Rectal smooth muscle tissue (tissue), 1 donor: ENCODE measurements around the gene KCNK5.

Experiments
- H3K27ac ChIP-seq: one replicate; pipeline ENCODE4 v1.7.0; 2013; ENCODE audit warnings: low read depth, low read length, inconsistent platforms
- H3K27me3 ChIP-seq: one replicate; pipeline ENCODE4 v1.7.0; 2013; ENCODE audit warnings: low read length; ENCODE audit not compliant: control insufficient read depth, insufficient read depth
- H3K36me3 ChIP-seq: one replicate; pipeline ENCODE4 v1.7.0; 2013; ENCODE audit warnings: low read length; ENCODE audit not compliant: control insufficient read depth, insufficient read depth
- H3K4me1 ChIP-seq: one replicate; pipeline ENCODE4 v1.7.0; 2013; ENCODE audit warnings: low read length; ENCODE audit not compliant: control insufficient read depth, insufficient read depth
- H3K4me3 ChIP-seq: one replicate; pipeline ENCODE4 v1.7.0; 2013; ENCODE audit warnings: low read length
- H3K9ac ChIP-seq: one replicate; pipeline ENCODE4 v1.7.0; 2013; ENCODE audit warnings: low read length

Gene KCNK5

DNA sequence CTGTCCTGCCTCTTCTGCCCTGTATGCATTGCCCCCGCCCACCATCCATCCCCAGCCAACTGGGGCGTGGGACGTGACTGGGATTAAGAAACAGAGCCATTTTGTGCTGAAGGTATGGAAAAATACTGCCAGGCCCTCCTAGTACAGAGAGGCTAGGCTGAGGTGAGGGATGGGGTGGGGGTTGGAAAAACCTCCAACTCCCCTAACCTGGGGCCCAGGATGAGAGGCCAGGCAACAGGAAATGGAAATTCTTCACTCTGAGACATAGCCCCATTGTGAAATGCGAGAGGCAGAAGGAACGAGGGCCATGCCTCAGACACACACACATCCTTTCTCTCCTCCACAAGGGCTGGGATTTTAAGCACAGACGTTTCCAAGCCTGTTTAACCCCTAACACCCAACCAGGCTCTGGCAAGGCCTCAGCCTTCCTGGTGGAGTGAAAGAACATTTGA, 19.9 kb downstream of the KCNK5 start:
- H3K27ac ChIP-seq, result no peak overlapping the region
- no peak overlapping the region for H3K4me3 ChIP-seq
- H3K9ac ChIP-seq, result no peak overlapping the region
- no peaks in the 10 kb centered on the region for H3K4me1 ChIP-seq
- H3K36me3 ChIP-seq, result peaks cover 2% of the 10 kb centered on the region
- H3K27me3 ChIP-seq, result no peaks in the 10 kb centered on the region

DNA sequence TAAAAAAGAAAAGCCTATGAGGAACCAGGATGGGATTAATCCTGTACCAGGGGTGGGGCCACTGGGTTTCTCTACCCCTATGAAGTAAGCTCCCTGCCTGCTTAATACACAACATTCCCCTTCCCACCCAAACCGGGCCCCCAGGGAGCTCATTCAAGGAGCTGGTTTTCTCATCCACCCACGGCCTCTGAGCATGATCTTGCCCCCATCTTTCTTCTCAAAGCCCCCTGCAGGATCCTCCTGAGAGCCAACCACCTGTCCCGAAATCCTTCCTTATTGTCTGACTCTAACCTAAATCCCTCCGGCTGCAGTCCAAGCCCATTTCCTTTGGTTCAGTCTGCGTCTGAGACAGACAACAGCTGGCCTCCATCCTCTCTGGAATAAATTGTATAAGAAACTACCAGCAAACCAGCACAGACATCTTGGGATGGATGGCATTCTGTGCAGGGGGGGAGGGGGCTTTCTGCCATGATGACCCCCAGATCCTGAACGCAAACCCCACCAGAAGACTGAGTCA, 21.0 kb downstream of the KCNK5 start:
- Histone ChIP-seq H3K27ac (no peak overlapping the region), H3K4me3 (no peak overlapping the region)

DNA sequence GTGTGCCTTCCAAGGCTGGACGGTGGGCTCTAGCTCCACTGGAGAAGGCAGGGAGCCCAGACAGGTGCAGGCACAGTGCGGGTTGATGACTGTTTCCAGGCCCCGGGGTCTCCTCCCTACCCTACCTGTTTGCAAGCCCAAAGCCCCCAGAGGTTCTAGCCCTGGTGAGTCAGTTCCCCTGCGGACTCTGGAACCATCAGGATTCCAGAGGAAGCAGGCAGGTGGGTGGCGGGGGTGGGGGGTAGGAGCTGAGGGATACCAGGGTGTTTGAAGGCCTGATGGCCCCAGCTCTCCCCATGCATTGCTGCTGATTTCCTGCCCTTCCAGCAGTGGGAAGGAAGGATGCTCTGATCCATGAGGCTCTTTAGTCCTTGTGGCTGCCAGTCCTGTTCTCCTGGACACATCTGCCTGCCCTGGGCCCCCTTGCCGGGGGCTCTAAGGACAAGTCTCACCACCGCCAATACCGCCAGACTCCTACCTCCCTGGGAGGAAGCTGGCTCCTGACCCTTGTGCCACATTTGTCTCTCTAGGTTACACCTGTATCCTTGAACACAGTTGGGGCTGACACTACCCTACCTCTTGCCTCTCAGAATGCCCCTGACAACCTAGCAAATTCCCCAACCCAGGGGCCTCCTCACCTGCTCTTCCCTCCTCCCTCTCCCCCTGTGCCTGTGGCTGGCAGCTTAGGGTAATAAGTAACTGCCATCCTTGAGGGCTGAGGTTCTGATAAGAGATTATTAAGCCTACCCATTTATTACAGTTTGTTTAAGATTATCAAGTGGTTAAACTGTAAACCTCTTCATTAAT, 21.7 kb downstream of the KCNK5 start:
- Histone ChIP-seq H3K27ac (no peak overlapping the region), H3K27me3 (no peaks in the 10 kb centered on the region), H3K36me3 (peaks cover 2% of the 10 kb centered on the region), H3K4me3 (no peak overlapping the region), H3K4me1 (no peaks in the 10 kb centered on the region), H3K9ac (no peak overlapping the region)

More for the DNA sequence above, 21.0 kb downstream of the KCNK5 start:
- Histone ChIP-seq H3K27me3 (no peaks in the 10 kb centered on the region), H3K36me3 (peaks cover 2% of the 10 kb centered on the region), H3K4me1 (no peaks in the 10 kb centered on the region), H3K9ac (no peak overlapping the region)

DNA sequence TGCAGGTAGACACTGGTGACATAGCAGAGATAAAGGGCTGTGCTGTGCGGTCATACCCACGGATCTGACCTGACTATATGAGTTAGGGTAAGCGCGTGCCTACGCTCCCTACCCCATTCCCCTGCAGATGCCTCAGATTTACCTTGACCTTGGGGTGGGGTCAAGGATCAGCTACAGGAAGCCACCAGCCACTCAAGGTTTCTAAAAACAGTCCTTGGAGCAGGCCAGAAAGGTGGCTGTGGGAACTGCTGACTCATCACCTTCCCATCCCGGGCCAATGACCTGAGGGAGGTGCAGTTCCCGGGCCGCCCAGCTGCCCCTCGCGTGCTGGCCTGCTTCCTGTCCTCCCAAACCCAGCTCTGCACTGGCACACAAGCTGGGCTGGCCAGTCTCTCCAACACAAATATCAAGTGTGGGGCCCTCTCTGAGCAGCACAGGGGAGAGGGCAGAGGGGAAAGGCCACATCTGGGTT, 23.0 kb downstream of the KCNK5 start:
- Histone ChIP-seq H3K27me3 (no peaks in the 10 kb centered on the region), H3K36me3 (peaks cover 2% of the 10 kb centered on the region), H3K4me1 (no peaks in the 10 kb centered on the region), H3K9ac (no peak overlapping the region), H3K27ac (no peak overlapping the region), H3K4me3 (no peak overlapping the region)

DNA sequence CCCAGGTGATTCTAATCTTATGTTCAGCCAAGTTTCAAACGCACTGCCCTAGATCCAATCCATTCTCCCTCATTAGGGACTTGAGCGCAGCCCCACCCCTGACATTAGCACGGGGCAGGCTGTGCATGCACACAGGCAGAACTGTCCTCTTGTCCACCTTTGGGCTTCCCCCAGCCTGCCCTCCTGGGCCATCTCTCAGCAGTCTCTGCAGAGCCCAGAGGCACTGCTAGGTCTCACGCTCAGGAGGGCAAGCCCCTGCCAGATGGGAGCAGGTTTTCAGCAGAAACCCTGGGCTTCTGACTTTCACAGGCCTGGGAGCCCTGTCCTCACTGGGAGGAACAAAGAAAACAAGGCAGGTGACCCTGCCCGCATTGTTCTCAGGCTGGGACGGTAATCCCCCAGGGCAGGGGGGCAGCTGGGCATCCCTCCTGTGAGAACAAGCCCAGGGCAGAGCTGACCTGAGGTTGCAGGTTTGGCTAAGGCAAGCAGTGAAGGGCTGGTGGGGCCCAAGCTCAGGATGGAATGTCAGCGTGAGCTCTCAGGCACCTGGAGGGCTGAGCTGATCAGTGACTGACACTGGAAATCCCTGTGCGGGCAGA, 24.5 kb downstream of the KCNK5 start:
- Histone ChIP-seq H3K36me3 (peaks cover 2% of the 10 kb centered on the region), H3K4me1 (no peaks in the 10 kb centered on the region), H3K27me3 (no peaks in the 10 kb centered on the region), H3K4me3 (no peak overlapping the region), H3K27ac (no peak overlapping the region), H3K9ac (no peak overlapping the region)

DNA sequence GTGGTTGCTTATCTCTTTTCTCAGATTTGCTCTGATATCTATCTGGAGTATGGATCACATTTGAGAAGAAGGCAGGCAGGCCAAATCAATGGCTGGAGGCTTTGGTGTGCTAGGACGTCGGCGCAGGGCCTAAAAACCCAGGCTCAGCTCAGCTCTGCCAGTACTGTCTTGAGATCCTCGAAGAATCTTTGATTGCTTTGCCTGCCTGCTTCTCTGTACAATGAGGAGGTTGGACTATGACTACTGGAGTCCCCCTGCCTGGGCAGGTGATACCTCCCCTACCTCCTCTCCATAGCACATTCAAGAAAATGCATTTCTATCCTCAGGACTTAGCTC, 25.1 kb downstream of the KCNK5 start:
- Histone ChIP-seq H3K4me3 (no peak overlapping the region), H3K27ac (no peak overlapping the region), H3K9ac (no peak overlapping the region), H3K4me1 (no peaks in the 10 kb centered on the region), H3K27me3 (no peaks in the 10 kb centered on the region), H3K36me3 (peaks cover 2% of the 10 kb centered on the region)

DNA sequence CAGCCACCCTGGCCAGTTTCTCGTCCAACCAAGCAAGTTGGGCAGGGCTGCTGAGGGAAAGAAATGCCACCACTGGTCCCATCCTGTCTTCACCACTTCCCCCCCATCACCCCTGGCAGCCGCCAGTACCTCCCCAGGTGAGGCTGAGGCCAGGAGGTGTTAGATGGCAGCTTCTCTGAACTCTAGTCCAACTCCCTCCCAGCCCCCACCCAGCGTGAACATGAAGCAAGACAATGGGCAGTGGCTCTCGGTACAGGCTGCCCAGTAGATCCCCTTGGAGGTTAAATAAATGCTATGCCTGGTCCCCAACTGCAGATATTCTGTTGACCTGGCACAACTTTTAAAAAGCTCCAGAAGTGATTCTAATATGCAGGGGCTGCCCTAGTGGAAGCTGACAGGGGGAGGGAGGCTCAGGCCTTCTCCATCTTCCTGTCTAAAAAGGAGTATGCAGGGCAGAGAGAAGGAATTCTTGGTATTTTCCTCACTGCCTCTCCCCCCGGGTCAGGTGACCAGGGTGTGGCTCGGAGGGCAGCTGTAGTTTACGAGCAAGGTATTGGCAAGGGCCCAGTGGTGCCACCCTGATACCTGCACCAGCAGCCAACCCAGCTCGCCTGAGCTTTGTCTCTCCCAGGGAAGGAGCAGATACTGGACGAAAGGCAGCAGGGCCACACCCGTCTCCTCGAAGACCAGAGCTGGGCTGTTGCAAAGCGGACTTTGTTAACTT, 25.7 kb downstream of the KCNK5 start:
- H3K4me3 ChIP-seq, result no peak overlapping the region
- no peaks in the 10 kb centered on the region for H3K27me3 ChIP-seq
- no peak overlapping the region for H3K9ac ChIP-seq
- H3K4me1 ChIP-seq, result no peaks in the 10 kb centered on the region
- peaks cover 2% of the 10 kb centered on the region for H3K36me3 ChIP-seq
- no peak overlapping the region for H3K27ac ChIP-seq

DNA sequence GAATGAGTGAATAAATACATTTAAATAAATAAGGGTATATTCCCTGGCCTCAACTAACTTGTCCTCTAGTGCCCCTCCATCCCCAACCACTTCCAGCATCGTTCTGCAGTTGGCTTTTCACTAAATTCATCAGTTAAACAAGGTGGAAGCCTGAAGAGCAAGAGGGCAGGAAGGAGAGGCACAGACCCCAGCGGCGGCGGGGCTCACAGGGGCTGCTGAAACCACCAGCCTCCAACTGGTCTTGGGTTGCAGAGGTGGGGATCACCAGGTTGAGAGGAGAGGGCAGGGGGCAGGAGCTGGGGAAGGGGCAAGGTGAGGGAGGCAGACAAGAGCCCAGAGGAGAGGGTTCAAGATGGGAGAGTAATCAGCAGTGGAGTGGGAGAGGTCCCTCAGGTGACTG, 27.1 kb downstream of the KCNK5 start:
- H3K4me1 ChIP-seq, result no peaks in the 10 kb centered on the region

DNA sequence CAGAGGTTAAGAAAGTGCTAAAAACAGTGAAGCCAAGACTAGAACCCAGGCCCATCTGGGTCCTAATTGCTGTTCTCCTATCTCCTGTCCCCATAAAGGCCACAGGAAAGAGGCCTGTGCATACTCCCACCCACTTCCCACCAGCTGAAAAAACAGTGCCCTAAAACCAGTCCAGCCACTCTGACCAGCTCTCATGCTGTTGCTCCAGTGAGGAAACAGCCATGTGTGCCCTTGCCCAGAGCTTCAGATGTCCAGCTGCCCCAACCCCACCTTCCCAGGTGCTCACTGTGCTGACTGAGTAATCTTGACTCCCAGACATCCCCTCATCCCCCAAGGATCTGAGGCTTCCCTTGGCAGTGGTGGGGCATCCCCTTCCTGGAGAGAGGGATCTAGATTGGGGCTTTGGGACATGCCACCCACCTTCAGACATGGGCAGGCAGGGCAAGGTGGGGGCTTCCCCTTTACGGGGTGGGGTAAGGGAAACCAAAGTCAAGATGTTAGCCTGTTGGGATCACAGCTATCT, 28.7 kb downstream of the KCNK5 start:
- Histone ChIP-seq H3K4me1 (no peaks in the 10 kb centered on the region), H3K27ac (no peak overlapping the region), H3K36me3 (peaks cover 2% of the 10 kb centered on the region), H3K27me3 (no peaks in the 10 kb centered on the region), H3K9ac (no peak overlapping the region), H3K4me3 (no peak overlapping the region)

More for the DNA sequence above, 27.1 kb downstream of the KCNK5 start:
- Histone ChIP-seq H3K27ac (no peak overlapping the region), H3K36me3 (peaks cover 2% of the 10 kb centered on the region), H3K27me3 (no peaks in the 10 kb centered on the region), H3K9ac (no peak overlapping the region), H3K4me3 (no peak overlapping the region)

DNA sequence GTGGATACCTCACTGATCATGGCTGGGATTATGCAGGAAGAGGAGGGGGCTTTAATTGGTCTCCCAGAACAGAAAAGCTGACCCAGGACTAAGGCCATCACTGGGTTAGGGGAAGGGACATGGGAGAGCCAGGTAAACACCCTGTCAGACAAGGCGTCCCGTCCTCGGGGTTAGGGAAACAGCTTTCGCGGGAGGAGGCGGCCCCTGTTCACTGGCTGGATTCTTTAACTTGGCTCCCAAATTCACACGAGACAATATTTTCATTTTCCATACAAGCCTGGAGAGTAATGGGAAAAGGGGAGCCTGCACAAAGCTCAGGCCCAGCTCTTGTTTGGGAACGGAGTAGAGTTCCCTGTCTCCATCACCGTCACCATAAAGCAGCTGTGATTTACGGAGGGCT, 29.3 kb downstream of the KCNK5 start:
- H3K36me3 ChIP-seq, result peaks cover 3% of the 10 kb centered on the region
- no peaks in the 10 kb centered on the region for H3K27me3 ChIP-seq
- H3K9ac ChIP-seq, result no peak overlapping the region
- no peaks in the 10 kb centered on the region for H3K4me1 ChIP-seq
- no peak overlapping the region for H3K27ac ChIP-seq
- no peak overlapping the region for H3K4me3 ChIP-seq

DNA sequence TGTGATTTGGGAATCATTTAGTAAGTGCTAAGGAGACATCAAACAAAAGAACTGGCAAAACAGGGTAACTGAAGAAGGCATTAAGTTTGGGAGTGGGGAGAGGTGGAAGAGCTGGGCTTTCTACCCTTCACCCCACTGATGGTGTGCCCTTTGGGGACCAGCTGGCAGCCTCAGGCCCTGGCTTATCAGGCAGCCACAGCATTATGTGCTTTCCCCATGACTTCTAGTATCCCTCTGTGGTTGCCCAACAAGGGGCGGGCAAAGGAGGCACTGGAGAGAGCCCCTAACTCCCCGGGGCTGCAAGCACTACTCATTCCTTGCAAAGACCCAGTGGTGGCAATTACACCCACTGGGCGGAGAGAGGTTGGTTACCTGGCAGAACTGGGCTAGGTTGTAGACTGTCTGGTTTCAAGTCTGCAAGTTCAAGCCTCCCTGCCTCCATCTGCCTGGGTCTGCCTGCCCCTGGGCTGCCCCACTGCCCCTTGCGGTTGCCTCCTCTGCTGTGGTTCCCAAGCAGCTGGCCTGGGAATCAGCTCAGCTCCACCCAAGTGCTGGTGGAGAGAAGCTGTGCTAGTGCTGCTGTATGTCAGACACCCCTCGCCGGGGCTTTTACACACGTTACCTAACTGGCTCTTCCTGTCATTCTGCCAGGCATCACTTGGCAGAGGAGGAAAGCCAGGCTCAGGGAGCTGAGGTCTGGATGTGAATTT, 29.9 kb downstream of the KCNK5 start:
- H3K9ac ChIP-seq, result no peak overlapping the region
- H3K27ac ChIP-seq, result no peak overlapping the region
- H3K27me3 ChIP-seq, result no peaks in the 10 kb centered on the region
- H3K4me3 ChIP-seq, result no peak overlapping the region
- H3K36me3 ChIP-seq, result peaks cover 6% of the 10 kb centered on the region
- H3K4me1 ChIP-seq, result no peaks in the 10 kb centered on the region

DNA sequence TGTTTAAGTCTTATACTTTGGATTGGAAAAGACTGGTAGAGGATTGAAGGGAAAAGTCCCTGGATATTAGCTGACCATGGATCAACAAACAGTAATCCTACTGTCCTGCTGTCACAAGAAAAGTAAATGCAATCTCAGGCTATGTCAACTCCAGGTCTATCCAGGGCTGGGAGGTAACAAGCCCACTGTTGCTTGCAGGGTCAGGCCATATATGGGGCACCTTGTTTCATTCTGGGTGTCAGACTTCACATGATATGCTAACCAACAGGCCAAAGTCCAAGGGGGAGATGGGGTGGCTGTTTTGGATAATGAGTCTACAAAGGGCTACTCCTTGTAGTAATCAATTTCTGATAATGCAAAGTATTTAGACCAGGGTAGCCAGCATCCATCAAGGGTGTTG, 30.7 kb downstream of the KCNK5 start:
- Histone ChIP-seq H3K27me3 (no peaks in the 10 kb centered on the region), H3K4me1 (no peaks in the 10 kb centered on the region), H3K27ac (no peak overlapping the region), H3K36me3 (peaks cover 6% of the 10 kb centered on the region), H3K4me3 (no peak overlapping the region), H3K9ac (no peak overlapping the region)
